ENCODE results near the gene DCAF11. TPM values are rescaled to one million over a fixed set of nuclear protein-coding genes. Genes with fewer than 3 reads are reported as not detected.
A peak's percentile ranks its signal among the peaks of the same experiment; 100 is the strongest.

Gene DCAF11
- total RNA-seq, 1 donor from 2014 or later, result 63.3 TPM

GRCh38 chr14:24081739-24082211 is 32.8 kb upstream of the DCAF11 start:
- H3K27me3 ChIP-seq (ENCODE audit: control insufficient read depth, insufficient read depth, low read length), result peaks cover 29% of the 10 kb centered on the region
- H3K4me3 ChIP-seq (ENCODE audit: low read depth, low read length), result peak overlapping the region; percentile 49
- TF ChIP-seq CTCF (IDR thresholded peaks at IDR 0.05; ENCODE audit: insufficient read depth, low read length, poor library complexity, severe bottlenecking), result no peak

GRCh38 chr14:24082411-24083080 is 32.0 kb upstream of the DCAF11 start:
- no peak for TF ChIP-seq CTCF (IDR thresholded peaks at IDR 0.05; ENCODE audit: insufficient read depth, low read length, poor library complexity, severe bottlenecking)
- H3K4me3 ChIP-seq (ENCODE audit: low read depth, low read length), result no peak overlapping the region
- H3K36me3 ChIP-seq (ENCODE audit: control insufficient read depth, insufficient read depth, low read length), result no peaks in the 10 kb centered on the region
- no peak for DNase-seq (ENCODE audit: low read depth)
- H3K27me3 ChIP-seq (ENCODE audit: control insufficient read depth, insufficient read depth, low read length), result peaks cover 25% of the 10 kb centered on the region

More at GRCh38 chr14:24081739-24082211, 32.8 kb upstream of the DCAF11 start:
- H3K36me3 ChIP-seq (ENCODE audit: control insufficient read depth, insufficient read depth, low read length), result no peaks in the 10 kb centered on the region
- no peak for DNase-seq (ENCODE audit: low read depth)

GRCh38 chr14:24083462-24083861 is 31.1 kb upstream of the DCAF11 start:
- Histone ChIP-seq H3K27me3 (ENCODE audit: control insufficient read depth, insufficient read depth, low read length) (peaks cover 24% of the 10 kb centered on the region), H3K36me3 (ENCODE audit: control insufficient read depth, insufficient read depth, low read length) (no peaks in the 10 kb centered on the region), H3K4me3 (ENCODE audit: low read depth, low read length) (no peak overlapping the region)
- no peak for TF ChIP-seq CTCF (IDR thresholded peaks at IDR 0.05; ENCODE audit: insufficient read depth, low read length, poor library complexity, severe bottlenecking)
- no peak for DNase-seq (ENCODE audit: low read depth)

- Histone ChIP-seq H3K27me3 (ENCODE audit: control insufficient read depth, insufficient read depth, low read length) (peaks cover 21% of the 10 kb centered on the region), H3K36me3 (ENCODE audit: control insufficient read depth, insufficient read depth, low read length) (no peaks in the 10 kb centered on the region), H3K4me3 (ENCODE audit: low read depth, low read length) (no peak overlapping the region)
- DNase-seq (ENCODE audit: low read depth), result no peak
- TF ChIP-seq CTCF (IDR thresholded peaks at IDR 0.05; ENCODE audit: insufficient read depth, low read length, poor library complexity, severe bottlenecking), result no peak
These were observed 30.1 kb upstream of the DCAF11 start for GRCh38 chr14:24084440-24084839.

GRCh38 chr14:24085215-24085614 is 29.4 kb upstream of the DCAF11 start:
- TF ChIP-seq CTCF (IDR thresholded peaks at IDR 0.05; ENCODE audit: insufficient read depth, low read length, poor library complexity, severe bottlenecking), result no peak
- DNase-seq (ENCODE audit: low read depth), result no peak
- Histone ChIP-seq H3K27me3 (ENCODE audit: control insufficient read depth, insufficient read depth, low read length) (peaks cover 18% of the 10 kb centered on the region), H3K4me3 (ENCODE audit: low read depth, low read length) (no peak overlapping the region), H3K36me3 (ENCODE audit: control insufficient read depth, insufficient read depth, low read length) (no peaks in the 10 kb centered on the region)

All from kidney epithelial cell (primary cell).